ENCODE data around the gene MINAR2.

MINAR2 gene

DNA sequence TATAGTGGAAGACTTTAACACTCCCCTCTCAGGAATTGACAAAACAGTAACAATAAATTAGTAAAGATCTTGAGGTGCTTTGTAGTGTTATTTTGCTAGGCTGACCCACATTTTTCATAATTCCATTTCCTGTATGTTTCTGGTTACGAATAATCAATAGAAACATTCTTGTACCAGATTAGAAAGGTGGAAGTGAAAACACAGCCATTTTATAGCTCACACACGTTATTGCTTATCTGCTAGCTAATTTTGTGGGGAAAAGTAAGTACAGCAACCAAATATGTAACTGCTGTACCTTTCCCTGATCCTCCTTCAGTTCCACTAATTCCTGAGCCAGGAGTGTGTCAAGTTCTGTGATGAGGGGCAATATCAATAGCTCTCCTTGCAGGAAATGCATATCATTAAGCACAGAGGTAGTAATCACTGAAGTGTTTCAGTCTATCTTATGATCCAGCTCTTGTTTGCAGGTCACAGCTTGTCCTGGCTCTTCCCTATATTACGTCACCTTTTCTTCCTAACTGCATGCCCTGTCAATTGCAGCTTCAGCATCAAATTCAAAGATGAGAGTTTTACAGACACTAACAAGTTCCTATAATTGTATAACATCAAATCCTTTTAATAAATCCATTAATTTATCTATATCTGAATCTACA, 59.4 kb downstream of the MINAR2 start:
- H3K4me3 ChIP-seq (ENCODE audit: low read length): no peak overlapping the region
- H2AFZ ChIP-seq (ENCODE audit: low read depth, low read length): no peak overlapping the region
- H3K9me3 ChIP-seq (ENCODE audit: low read length): no peaks in the 10 kb centered on the region
- H3K27me3 ChIP-seq (ENCODE audit: insufficient read depth, low read length): no peaks in the 10 kb centered on the region
- no peaks in the 10 kb centered on the region for H3K36me3 ChIP-seq (ENCODE audit: insufficient read depth, low read length)
- no peaks in the 10 kb centered on the region for H3K4me1 ChIP-seq (ENCODE audit: insufficient read depth, low read length)
